ENCODE results near the gene WDR6.

Gene WDR6

DNA sequence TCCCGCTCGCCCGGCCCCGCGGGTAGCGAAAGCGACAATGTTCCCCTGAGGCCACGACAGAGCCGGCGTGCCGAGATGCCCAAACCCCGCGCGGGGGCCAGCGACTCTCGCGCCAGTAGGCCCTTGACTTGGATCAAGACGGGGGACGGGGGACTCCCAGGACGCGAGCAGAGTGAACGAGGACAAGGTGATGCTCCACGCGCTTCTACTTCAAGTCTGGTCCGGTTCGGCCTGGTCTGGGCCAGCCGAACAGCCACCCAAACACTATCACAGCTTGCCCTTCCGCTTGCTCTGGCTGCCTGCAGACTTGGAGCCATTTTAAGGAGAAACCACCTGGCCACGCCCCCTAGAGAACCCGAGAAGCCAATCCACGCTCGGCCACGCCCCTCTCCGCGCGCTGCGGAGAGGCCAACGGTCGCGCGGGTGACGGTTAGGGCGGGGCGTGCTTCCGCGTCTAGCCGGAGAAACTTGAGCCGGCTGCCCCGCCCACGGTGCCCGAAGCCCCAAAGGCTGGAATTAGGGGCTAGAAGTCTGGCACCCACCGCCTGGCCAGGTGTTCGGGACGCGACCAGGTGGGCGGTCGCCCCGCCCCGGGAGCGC is 14.1 kb downstream of the WDR6 start:
- peak overlapping the region; percentile 97 for H3K27ac ChIP-seq
- H3K79me2 ChIP-seq = peaks cover 3% of the 10 kb centered on the region
- H3K36me3 ChIP-seq (ENCODE audit: control insufficient read depth, insufficient read depth, low read length) = no peaks in the 10 kb centered on the region
- peaks cover 12% of the 10 kb centered on the region for H3K4me1 ChIP-seq
- H3K9me3 ChIP-seq (ENCODE audit: control insufficient read depth, low read length) = no peaks in the 10 kb centered on the region
- H3K9ac ChIP-seq = peak overlapping the region; percentile 91
- H3K27me3 ChIP-seq (ENCODE audit: control insufficient read depth, insufficient read depth, low read length) = no peaks in the 10 kb centered on the region
- peak overlapping the region; percentile 100 for H3K4me2 ChIP-seq (ENCODE audit: low read length)
- H3K4me3 ChIP-seq (ENCODE audit: low read depth, low read length) = peak overlapping the region; percentile 92
- peak overlapping the region; percentile 92 for H2AFZ ChIP-seq
- TF ChIP-seq, protein P1, sequence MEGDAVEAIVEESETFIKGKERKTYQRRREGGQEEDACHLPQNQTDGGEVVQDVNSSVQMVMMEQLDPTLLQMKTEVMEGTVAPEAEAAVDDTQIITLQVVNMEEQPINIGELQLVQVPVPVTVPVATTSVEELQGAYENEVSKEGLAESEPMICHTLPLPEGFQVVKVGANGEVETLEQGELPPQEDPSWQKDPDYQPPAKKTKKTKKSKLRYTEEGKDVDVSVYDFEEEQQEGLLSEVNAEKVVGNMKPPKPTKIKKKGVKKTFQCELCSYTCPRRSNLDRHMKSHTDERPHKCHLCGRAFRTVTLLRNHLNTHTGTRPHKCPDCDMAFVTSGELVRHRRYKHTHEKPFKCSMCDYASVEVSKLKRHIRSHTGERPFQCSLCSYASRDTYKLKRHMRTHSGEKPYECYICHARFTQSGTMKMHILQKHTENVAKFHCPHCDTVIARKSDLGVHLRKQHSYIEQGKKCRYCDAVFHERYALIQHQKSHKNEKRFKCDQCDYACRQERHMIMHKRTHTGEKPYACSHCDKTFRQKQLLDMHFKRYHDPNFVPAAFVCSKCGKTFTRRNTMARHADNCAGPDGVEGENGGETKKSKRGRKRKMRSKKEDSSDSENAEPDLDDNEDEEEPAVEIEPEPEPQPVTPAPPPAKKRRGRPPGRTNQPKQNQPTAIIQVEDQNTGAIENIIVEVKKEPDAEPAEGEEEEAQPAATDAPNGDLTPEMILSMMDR (IDR thresholded peaks at IDR 0.05) = no peak

DNA sequence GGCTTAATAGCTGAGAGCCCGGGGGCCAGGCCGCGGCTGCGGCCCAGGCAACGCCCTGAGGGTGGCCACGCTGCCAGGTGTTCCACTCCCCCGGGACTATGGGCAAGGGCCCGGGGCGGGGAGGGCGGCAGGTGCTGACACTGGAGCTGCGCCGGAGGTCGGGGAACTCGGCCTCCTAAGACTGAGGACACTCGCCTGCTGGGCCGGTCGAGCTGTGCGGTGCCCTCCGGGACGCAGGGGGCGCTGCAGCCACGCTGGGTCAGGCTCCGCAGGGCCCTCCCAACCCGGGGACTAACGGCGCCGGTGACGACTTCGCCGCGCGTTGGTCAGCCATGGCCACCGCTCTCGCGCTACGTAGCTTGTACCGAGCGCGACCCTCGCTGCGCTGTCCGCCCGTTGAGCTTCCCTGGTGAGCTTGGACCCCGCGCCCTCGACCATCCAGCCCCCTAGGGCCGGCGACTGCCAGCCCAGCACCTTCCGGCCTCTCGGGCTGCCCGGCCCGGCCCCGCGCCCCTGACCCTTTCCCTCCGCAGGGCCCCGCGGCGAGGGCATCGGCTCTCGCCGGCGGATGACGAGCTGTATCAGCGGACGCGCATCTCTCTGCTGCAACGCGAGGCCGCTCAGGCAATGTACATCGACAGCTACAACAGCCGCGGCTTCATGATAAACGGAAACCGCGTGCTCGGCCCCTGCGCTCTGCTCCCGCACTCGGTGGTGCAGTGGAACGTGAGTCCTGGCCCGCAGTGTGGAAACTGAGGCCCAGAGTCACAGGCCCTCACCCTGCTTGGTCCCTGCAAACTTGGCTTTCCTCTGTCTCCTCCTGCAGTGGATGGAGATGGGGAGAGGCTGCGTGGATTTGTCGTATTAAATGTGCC is 14.9 kb downstream of the WDR6 start, which contains the start of gene NDUFAF3:
Gene NDUFAF3, plus strand, starts transcription at position 309 of the 875 bp plus-strand sequence. Its CDS starts 24 bp downstream, at position 333.
- TF ChIP-seq, protein P1 (IDR thresholded peaks at IDR 0.05) = peak; percentile 98
- peak within 1 kb of the TSS; percentile 97 for H3K27ac ChIP-seq
- peaks cover 3% of the 10 kb centered on the region for H3K79me2 ChIP-seq
- peak within 1 kb of the TSS; percentile 92 for H3K4me3 ChIP-seq (ENCODE audit: low read depth, low read length)
- H3K9me3 ChIP-seq (ENCODE audit: control insufficient read depth, low read length) = no peaks in the 10 kb centered on the region
- H3K9ac ChIP-seq = peak within 1 kb of the TSS; percentile 91
- peaks cover 12% of the 10 kb centered on the region for H3K4me1 ChIP-seq
- no peaks in the 10 kb centered on the region for H3K36me3 ChIP-seq (ENCODE audit: control insufficient read depth, insufficient read depth, low read length)
- no peaks in the 10 kb centered on the region for H3K27me3 ChIP-seq (ENCODE audit: control insufficient read depth, insufficient read depth, low read length)
- peak within 1 kb of the TSS; percentile 100 for H3K4me2 ChIP-seq (ENCODE audit: low read length)
- peak within 1 kb of the TSS; percentile 92 for H2AFZ ChIP-seq

DNA sequence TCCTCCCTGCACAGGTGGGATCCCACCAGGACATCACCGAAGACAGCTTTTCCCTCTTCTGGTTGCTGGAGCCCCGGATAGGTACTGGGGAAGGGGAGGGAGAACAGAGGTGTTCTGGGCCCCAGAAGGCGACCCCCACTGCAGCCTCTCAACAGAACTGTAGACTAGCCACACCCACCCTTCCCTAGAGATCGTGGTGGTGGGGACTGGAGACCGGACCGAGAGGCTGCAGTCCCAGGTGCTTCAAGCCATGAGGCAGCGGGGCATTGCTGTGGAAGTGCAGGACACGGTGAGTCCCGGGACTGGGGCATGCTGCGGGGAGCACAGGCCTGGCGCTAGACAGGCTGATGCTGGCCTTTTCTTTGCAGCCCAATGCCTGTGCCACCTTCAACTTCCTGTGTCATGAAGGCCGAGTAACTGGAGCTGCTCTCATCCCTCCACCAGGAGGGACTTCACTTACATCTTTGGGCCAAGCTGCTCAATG is 15.5 kb downstream of the WDR6 start:
- Histone ChIP-seq H3K4me1 (peaks cover 8% of the 10 kb centered on the region), H3K9me3 (ENCODE audit: control insufficient read depth, low read length) (no peaks in the 10 kb centered on the region), H3K36me3 (ENCODE audit: control insufficient read depth, insufficient read depth, low read length) (no peaks in the 10 kb centered on the region), H3K27ac (peak overlapping the region; percentile 97), H3K27me3 (ENCODE audit: control insufficient read depth, insufficient read depth, low read length) (no peaks in the 10 kb centered on the region), H2AFZ (no peak overlapping the region), H3K4me3 (ENCODE audit: low read depth, low read length) (peak overlapping the region; percentile 92), H3K4me2 (ENCODE audit: low read length) (peak overlapping the region; percentile 100), H3K9ac (peak overlapping the region; percentile 83), H3K79me2 (peaks cover 2% of the 10 kb centered on the region)
- TF ChIP-seq, protein P1 (IDR thresholded peaks at IDR 0.05) = no peak

DNA sequence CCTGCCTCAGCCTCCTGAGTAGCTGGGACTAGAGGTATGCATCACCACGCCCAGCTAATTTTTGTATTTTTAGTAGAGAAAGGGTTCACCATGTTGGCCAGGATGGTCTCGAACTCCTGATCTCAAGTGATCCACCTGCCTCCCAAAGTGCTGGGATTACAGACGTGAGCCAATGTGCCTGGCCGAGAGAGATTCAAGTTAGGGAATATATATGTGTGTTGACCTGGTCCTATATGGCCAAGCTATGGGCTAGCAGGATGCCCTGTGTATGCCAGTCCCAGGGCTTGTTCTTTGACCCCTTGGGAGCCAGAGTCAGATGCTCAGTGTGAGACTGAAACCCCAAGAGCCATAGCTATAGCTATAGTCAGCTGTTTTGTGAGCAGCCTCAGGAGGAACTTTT is 16.6 kb downstream of the WDR6 start:
- Histone ChIP-seq H3K36me3 (ENCODE audit: control insufficient read depth, insufficient read depth, low read length) (no peaks in the 10 kb centered on the region), H2AFZ (no peak overlapping the region), H3K4me1 (peaks cover 13% of the 10 kb centered on the region), H3K9ac (no peak overlapping the region), H3K27ac (no peak overlapping the region), H3K27me3 (ENCODE audit: control insufficient read depth, insufficient read depth, low read length) (no peaks in the 10 kb centered on the region), H3K4me3 (ENCODE audit: low read depth, low read length) (no peak overlapping the region), H3K79me2 (peaks cover 3% of the 10 kb centered on the region), H3K4me2 (ENCODE audit: low read length) (no peak overlapping the region), H3K9me3 (ENCODE audit: control insufficient read depth, low read length) (no peaks in the 10 kb centered on the region)
- TF ChIP-seq, protein P1 (IDR thresholded peaks at IDR 0.05) = no peak
